ENCODE results near the gene FUBP3.
"Not testable (repeated sequence)": the region's sequence is repeated elsewhere in the genome, so short reads cannot be mapped to it uniquely, and the experiment has no call there.

Gene FUBP3

DNA sequence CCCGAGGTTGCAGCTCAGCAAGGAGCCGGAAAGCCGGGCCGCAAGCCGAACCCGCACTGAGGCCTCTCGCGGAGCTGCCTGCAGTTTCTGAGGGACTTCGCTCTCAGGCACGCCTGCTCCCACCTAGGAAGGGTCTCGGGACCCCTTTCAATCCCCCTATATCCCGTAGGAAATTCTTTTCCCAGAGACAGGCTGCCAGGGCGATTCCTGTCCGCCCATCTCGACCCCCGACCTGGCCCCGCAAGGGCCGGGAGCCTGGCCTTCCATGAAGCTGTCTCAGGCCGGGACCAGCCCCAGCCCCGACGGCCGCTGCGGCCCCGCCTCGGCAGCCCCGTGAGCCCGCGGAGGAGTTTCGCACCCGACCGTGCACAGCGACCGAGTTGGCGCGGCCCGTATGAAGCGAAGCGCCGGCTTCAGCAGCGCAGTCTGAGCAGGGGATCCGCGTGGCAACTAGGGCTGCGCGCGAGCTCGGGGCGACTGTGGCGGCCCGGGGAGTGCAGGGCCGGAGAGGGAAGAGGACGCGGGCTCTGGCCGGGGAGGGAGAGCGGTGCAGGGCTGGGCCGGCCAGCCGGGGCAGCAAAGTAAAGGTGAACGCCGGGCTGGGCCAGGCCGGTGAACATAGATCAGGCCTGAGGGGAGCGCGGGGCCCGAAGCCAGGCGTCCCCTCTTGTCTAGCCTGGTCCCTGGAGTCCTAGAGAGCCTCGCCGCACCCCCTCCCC is 84.0 kb downstream of the FUBP3 start:
- DNase-seq: no peak

DNA sequence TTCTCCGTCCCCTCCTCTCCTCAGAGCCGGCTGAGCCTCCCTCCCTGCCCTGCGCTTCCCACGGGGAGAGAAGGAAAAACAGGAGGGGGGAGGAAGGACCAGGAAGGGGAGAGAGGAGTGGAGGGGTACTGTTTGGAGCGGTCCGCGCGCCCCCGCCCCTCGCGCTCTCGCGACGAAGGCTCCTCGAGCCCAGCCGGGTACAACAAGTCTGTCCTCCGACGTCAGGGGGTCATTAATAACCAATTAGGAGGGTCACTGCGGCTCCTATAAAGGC is 84.5 kb downstream of the FUBP3 start:
- DNase-seq: no peak

DNA sequence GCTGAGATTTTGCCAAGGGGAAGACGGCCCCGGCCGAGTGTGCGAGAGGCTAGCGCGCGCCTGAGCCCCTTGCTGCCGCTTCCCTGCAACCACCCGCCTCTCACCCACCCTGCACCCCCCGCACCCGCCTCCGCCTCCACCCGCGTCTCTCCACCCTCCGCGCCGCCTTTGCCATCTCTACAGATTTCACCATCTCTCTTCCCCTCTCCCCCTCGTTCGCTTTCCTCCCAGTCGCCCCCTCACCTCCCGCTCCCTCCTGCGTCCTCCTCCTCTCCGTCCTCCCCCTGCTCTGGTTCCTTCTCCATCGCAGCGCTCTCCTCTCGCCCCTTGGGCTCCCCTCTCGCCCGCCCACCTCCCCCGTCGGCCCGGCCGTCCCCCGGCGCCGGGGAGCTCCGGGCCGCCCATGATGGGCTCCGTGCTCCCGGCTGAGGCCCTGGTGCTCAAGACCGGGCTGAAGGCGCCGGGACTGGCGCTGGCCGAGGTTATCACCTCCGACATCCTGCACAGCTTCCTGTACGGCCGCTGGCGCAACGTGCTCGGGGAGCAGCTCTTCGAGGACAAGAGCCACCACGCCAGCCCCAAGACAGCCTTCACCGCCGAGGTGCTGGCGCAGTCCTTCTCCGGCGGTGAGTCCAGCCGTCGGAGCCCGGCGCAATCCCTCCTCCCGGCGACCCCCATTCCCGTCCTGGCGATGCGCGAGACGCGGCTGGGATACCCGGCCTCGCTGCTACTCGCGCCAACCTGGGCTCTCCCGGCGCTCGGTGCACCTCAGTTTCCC is 85.1 kb downstream of the FUBP3 start, which contains the start of gene PRDM12:
Gene PRDM12, plus strand, starts transcription at position 344 of the 778 bp plus-strand sequence. Its CDS starts 60 bp downstream, at position 404.
- no peak for DNase-seq

DNA sequence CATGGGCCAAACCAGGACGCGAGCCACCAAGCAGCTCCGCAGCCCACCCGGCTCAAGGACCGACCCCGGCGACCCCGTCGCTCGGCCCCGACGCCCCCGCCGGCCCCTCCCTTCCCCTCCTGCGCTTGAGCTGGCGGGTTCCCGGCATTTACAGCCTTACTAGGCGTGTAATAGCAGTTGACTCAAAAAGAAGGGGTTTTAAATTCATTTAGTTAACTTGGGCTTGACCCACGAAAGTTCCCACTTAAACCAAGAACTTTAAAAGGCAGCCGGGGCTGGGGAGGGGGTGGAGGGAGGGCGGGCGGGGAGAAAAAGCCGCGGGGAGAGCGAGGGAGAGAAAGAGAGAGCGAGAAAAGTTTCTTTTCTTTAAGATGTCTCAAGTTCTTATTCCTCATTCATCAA is 85.7 kb downstream of the FUBP3 start:
- DNase-seq: no peak

DNA sequence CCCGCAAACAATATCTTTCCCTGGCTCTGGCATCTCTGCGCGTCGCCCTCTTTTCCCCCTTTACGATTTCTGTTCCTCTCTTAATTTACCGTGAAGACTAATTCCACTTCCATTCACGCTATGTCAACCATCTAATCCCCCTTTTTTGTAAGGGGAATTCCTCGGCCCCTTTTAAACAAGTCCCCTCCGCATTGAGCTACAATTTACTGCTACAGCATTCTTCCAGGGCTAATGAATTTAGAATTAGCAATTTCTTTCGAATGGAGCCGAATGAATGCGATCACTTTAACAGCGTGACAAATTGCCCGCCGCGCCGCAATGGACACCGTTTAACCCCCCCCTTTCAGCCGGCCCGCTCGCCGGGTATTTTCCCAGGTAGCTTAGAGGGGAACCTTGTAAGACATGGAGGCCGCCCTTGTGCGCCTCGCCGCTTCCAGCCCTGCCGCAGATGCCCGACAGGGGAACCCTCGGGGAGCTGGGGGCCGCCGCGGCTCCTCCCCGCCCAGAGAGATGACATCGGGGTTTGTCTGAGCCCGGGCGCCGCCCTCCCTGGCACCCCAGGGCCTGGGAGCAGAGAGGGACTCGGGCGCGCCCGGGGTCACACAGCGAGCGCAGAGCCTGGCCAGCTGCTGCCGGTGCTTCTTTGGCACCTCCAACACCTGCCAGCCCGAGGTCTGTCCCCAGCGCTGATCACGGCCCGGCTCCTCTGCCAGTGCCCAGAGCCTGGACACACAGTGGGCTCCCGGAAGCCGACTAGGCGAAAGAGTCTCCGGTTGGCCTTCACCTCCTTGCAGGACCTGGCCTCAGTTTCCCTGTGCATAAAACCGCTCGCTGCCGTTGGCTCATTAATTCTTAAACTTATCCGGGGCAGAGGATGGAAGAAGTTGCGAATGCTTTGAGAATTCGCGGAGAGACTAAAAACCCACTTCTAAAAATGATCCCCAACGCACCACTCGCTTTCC is 86.3 kb downstream of the FUBP3 start:
- no peak for DNase-seq

DNA sequence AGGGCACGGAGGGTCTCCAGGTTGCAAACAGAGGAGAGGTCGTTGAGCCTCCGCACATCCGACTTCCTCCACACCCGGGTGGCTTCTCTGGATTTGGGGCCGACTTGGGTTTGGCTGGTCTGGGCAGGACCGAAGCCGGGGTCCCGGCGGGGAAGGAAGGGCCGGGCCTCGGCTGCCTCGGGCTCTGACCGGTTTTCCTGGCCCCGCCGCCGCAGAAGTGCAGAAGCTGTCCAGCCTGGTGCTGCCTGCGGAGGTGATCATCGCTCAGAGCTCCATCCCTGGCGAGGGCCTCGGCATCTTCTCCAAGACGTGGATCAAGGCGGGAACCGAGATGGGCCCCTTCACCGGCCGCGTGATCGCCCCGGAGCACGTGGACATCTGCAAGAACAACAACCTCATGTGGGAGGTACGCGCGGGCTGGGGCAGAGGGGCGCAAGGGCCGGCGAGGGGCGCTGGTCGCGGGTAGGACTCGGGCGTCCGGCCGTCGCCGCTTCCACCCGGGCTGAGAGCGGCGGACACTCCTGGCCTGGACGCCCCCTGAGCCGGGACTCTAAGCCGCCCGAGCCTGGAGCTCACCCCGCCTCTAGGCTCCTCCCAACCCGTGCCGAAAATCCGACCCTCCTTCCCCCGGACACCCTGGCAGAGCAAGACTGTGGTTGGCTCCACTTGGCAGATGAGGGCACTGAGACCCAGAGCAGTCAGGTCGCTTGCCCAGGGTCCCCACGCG is 87.2 kb downstream of the FUBP3 start:
- DNase-seq: no peak

DNA sequence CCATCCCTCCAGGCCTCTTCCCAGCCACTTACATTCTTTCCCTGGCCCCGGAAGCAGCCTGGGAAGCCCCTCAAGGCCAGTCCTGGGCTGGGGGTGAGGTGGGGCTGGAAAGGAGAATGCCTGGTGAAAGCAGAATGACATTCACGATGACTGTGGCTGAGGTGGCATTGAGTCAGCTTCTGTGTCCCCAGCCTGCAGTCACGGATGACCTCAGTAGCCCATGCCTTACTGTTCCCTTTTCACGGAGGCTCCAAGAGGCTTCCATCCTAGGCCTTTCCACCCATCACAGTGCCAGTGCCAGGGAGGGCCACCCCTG is 87.7 kb downstream of the FUBP3 start:
- no peak for DNase-seq

DNA sequence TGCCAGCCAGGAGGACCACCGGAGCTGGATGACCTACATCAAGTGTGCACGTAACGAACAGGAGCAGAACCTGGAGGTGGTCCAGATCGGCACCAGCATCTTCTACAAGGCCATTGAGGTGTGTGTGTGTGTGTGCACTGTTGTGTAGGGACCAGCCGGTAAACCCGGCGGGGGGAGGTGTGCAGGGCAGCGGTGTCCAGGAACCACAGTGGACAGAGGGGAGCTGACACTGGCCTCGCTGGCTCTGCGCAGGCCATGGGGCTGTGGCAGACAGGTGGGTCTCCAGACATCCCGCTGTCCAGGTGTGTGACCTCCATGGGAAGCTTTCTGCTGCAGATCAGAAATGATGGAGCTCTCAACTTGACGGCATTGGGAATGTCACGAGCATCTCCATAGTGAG is 88.8 kb downstream of the FUBP3 start:
- no peak for DNase-seq

DNA sequence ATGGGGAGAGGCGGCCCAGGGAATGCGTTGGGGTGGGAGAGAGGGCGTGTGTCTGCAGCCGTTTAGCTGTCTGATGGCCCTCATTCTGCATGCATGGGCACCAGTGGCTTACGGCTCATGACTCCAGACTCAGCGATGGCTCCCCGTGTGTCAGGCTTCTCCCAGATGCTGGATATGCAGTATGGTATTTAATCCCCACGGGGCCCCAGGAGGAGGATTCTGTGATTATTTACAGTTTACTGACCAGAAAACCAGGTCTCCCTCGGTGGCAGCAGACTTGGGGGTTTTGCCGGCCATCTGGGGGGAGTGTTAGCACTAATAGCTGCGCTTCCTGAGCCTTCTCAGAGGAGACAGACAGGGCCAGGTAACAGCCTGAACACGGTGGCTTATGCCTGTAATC is 89.3 kb downstream of the FUBP3 start:
- no peak for DNase-seq

DNA sequence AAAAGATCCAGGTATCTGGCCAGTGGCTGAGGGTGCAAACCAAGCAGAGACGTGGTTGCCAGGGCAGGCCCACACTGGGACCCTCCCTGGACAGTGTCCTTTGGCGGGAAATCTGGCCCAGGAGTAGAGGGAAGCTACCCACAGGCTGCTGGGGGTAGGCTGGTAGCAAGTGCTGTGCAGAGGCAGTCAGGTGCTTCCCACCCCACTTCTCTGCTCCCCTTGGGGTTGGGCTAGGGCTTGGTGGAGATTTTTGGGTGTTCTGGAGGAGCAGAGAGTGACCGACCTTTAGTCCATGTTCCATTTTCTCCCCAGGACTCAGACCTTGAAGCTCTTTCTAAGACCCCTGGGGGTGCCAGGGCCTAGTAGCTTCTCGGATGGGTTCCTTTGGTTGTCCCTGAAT is 90.6 kb downstream of the FUBP3 start:
- no peak for DNase-seq

DNA sequence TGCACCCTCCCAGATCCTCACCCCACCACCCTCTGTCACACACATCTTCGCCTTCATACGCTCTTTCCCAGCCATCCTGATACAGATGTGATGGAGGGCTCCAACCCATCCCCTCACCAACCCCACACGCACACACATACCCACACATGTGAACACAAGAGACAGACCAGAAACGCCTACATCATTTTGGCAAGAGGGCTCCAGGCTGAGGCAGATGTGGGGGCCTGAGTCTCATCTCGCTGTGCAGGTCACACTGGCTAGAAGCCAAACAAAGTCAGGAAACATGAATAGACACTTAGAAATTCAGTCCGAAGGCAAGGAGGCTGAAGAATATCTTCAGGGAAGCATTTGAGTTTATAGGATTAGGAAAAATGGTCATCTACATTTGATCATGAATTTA is 91.3 kb downstream of the FUBP3 start:
- DNase-seq: no peak

DNA sequence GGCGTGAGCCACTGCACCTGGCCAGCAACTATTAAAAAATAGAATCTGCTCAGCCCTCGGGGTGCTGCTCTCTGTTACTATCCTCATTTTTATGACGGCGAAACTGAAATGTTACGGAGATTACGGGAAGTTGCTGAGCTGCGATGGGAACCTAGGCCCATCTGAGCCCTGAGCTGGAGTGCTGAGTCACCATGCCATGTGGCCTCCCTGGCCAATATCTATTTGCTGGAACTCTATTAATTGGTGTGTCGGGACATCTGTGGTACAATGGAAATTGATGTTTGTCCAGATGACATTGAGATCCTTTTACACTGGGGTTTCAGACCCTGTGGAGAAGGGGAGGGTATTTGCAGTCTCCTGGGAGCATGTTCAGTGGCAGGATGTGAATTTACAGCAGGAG is 93.1 kb downstream of the FUBP3 start:
- DNase-seq: no peak

DNA sequence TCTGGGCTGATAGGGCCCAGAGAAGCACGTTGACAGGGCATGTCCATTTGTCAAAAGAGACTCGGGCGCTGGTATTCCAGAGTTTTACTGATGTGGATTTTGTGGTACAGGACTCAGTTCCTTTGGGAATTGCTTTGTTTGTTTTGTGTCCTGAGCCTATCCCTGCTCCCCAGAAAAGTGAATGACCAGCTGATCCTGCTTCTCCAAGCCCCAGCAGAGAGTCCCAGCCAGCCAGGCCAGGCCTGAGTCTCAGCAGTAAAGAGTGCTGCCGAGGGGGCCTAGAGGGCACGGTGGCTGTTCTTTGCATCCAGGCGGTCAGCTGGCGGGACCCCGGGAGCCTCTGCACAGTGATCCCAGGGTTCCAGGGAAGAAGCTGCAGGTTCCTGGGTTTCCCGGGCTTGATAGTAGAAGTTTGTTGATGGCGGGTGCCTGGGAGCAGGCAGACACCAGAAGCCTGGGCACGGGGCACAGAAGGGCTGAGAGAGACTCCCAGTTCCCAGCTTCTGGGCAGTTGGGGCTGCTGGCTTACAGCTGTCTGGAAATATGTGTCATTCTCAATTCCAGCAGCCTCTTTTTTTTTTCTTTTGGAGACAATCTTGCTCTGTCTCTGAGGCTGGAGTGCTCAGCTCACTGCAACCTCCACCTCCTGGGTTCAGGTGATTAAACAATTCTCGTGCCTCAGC is 93.7 kb downstream of the FUBP3 start:
- DNase-seq: no peak

DNA sequence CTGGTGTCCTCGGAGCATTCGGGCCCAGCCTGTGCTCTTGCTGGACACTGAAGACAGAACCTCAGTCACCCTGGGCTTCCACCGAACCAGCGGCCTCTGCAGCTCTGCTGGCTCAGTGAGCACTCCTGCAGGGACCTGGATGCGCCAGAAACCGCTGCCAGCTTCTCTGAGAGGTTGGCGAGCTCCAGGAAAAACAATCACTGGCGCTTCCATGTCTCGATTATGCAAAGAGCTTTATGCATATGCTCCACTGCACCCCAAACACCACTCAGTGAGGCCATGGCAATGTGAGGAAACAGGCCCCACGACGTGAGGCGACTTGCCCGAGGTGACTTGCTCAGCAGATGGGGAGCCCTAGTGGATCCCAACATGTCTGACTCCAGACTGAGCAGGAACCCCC is 96.0 kb downstream of the FUBP3 start:
- DNase-seq: no peak

DNA sequence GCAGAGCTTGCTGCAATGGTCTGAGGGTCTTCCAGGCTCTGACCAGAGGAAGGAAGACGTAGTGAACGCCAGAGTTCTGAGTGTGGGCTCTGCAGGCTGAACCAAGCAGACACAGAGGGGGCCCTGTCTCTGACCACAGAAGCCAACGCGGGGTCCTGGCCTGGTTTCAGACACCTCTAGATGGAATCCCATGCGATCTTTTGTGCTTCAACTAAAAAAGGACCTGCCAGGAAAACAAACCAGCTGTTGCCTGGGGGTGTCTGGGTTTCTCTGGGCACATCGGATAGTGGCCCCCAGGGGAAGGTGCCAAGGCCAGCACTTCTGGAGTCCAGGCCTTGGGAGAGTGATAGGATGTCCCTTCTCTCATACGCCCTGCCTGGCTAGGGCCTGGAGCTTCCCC is 97.9 kb downstream of the FUBP3 start:
- DNase-seq: no peak

DNA sequence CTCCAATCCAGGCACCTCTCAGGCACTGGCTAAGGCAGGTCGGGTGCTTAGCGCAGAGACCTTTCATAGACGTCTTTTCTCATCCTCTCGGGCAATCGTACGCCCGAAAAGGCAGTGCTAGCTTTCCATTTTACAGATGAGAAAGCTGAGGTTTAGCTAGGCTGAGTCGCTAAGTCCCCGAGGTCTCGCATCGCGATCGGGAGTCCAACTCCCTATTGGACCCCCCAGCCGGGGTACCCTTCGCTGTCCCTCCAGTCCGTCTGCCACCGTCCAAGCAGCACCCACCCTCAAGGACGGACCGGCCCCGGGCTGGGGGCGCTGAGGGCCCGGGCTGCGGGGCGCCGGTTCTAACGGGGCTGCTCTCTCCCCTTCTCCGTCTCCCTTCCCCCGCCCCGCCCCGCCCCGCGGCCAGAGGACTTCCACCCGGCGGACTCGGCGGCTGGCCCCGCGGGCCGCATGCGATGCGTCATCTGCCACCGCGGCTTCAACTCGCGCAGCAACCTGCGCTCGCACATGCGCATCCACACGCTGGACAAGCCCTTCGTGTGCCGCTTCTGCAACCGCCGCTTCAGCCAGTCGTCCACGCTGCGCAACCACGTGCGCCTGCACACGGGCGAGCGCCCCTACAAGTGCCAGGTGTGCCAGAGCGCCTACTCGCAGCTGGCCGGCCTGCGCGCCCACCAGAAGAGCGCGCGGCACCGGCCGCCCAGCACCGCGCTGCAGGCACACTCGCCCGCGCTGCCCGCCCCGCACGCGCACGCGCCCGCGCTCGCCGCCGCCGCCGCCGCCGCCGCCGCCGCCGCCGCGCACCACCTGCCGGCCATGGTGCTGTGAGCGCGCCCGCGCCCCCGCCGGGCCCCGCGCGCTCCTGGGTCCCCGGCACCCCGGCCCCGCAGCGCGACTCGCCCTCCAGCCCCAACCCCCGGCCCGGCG is 101.7 kb downstream of the FUBP3 start:
- DNase-seq: no peak

DNA sequence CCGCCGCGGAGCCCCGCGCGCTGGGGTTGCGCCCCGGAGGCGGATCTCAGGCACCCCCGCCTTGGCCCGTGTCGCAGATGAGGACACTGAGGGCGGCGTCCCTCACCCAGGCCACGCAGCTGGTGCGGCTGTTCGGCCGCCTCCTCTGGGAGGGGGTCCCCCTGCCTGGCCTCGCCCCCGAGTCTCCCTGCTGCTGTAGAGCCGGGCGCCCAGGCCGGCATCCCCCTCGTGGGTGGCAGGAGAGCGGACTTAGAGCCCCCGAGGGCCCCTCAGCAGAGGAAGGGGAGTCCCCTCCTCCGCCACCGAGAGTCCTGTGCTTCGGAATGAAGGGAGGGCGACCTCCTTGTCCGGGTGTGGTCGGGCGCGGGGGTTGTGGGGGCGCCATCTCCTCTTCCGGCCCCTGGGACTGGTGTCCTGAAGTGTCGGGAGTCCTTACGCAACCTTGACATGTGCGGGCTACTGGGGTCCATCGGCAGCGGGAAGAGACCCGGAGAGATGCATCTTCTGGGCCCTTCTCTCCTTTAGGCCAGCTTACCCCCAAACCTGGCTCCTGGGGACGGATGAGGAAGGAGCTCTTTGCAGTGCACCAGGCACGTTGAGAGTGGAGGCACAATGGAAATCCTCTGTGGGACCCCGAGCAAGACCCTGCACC is 102.5 kb downstream of the FUBP3 start:
- DNase-seq: no peak

DNA sequence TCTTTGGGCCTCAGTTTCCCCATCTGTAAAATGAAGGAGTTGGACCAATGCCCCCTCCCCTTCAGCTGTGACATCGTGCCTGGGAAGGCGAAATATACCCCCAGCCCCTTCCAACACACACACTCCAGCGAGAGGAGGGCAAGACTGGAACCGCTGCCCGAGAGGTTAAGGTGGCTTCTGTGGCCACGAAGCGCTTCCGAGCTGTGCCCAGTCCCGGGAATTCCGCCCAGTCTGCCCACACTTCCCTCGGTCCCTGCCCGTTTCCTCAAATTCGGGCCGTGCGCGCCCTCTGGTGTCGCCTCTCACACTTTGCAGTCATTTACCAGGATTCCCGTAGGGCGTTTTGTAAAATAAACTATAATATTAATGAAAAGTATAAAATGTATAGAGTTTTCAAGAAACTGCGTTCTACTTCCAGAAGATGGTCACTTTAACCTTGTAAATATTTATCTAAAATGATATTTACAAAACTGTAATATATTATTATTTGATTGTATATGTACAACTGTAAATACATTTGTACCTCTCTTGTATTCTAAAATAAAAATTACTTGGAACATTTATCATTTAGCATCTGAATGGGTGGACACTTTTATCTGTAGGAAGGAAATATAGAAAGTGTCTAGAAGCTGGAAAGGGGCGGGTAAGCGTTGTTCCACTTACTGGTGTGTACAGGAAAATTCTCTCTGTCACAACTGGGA is 103.2 kb downstream of the FUBP3 start:
- no peak for DNase-seq

DNA sequence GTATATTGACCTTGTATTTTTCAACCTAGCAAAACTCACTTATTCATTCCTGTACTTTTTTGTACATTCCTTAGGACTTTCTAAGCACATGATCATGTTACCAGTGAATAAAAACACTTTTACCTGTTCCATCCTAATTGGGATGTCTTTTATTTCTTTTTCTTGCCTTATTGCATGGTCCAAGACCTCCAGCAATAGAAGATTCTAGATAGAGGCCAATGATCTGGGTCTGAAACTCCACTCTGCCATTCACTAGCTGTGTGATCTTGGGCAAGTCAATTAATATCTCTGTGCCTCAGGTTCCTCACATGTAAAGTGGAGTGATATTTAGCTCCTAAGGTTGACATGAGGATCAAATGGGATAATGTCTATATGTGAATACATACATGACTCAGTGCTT is 105.7 kb downstream of the FUBP3 start:
- DNase-seq: no peak

DNA sequence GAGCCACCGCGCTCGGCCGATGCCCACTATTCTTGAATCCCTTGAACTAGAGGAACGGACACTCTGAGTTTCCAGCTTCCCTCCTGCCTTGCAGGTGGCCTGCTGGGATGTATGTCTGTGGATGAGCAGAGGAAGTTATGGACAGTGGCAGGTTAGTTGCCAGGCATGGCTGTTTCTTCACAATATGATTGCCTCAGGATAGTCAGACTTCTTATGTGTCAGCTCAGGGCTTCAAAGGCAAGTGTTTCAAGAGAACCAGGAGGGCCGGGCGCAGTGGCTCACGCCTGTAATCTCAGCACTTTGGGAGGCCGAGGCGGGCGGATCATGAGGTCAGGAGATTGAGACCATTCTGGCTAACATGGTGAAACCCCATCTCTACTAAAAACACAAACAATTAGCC is 106.6 kb downstream of the FUBP3 start:
- not testable (repeated sequence) for DNase-seq

All from GOT3 (cell line).